Heart left ventricle (tissue), 16 donors: ENCODE data around the gene IGFBPL1. TPM values are rescaled to one million over a fixed set of nuclear protein-coding genes. Genes with fewer than 3 reads are reported as not detected.
A peak's percentile ranks its signal among the peaks of the same experiment; 100 is the strongest.

Experiments used
- ATAC-seq, 4 donors: fragments of 200-7000 bp; cut with Tn5 transposase; one replicate each; pipeline ENCODE4 v1.9.1; 2020 to 2022; ENCODE audit warnings: moderate library complexity in 4 of 4, mild to moderate bottlenecking in 3 of 4, moderate number of reproducible peaks in 1 of 4
- DNase-seq, 5 donors: peaks; one replicate each; pipeline ENCODE4 v3.0.0-alpha.2; 2020
- H3K27ac ChIP-seq, 12 donors: fragments of 200-600 bp; sonication (generic) in 4 of 12; one replicate each; pipeline versions ENCODE4 v1.5.0 to v1.8.0; 2016 to 2022; ENCODE audit warnings: mild to moderate bottlenecking in 2 of 12
- H3K27me3 ChIP-seq, 9 donors: fragments of 200-600 bp; sonication (generic) in 2 of 9; one replicate each; pipeline versions ENCODE4 v1.5.1 to v1.8.0; 2016 to 2022; ENCODE audit warnings: mild to moderate bottlenecking in 3 of 9
- H3K36me3 ChIP-seq, 9 donors: fragments of 200-600 bp; sonication (generic) in 2 of 9; one replicate each; pipeline versions ENCODE4 v1.5.0 to v1.8.0; 2018 to 2022; ENCODE audit warnings: mild to moderate bottlenecking in 2 of 9
- H3K4me1 ChIP-seq, 12 donors: fragments of 200-600 bp; sonication (generic) in 4 of 12; one replicate each; pipeline versions ENCODE4 v1.5.0 to v1.8.0; 2016 to 2022; ENCODE audit warnings: mild to moderate bottlenecking in 3 of 12
- H3K4me3 ChIP-seq, 12 donors: fragments of 200-600 bp; sonication (generic) in 4 of 12; one replicate each; pipeline versions ENCODE4 v1.5.0 to v1.8.0; 2017 to 2022; ENCODE audit warnings: mild to moderate bottlenecking in 9 of 12, moderate library complexity in 4 of 12
- H3K9me3 ChIP-seq, 12 donors: fragments of 200-600 bp; sonication (generic) in 4 of 12; one replicate each; pipeline versions ENCODE4 v1.5.0 to v1.8.0; 2016 to 2022; ENCODE audit warnings: mild to moderate bottlenecking in 1 of 12
- POLR2A ChIP-seq, 2 donors: fragments of 450-650 bp; IDR thresholded peaks; one replicate each; pipeline ENCODE4 v1.6.1; 2017; ENCODE audit warnings: antibody characterized with exemption in 2 of 2, mild to moderate bottlenecking in 2 of 2, moderate library complexity in 2 of 2
- WGBS, 4 donors: extraction: QIAGEN DNeasy Blood & Tissue Kit in 2 of 4; methylation state at CpG; one replicate each; pipeline versions ENCODE4 v1.1.5 to v1.1.7; 2013 to 2018; 5-methylcytosine and 5-hydroxymethylcytosine counted together
- intact Hi-C, 10 donors: fragments of 100-400 bp; cut with DNase I; formaldehyde crosslinking; loops; one replicate each; pipeline versions ENCODE4 v1.11.1 to v1.14.2; 2022
- polyA plus RNA-seq, 2 donors: library from polyadenylated mRNA; stranded (reverse); fragments of 200-250 nt; gene quantifications; one replicate each; pipeline ENCODE4 v1.2.3, GENCODE V29; 2013
- total RNA-seq, 9 donors: library from RNA; depleted of rRNA in 2 of 9; stranded (reverse); fragments of >200 nt in 2 of 9; fragmentation: NEBNext Ultra II Directional in 3 of 9; extraction: Animal tissue kit (Norgen Biotek cat#: 25700) in 3 of 9; gene quantifications; one replicate each; pipeline versions ENCODE4 v1.1.0 to v1.2.4, GENCODE V29; 2016 to 2023
- TF ChIP-seq, protein P1 (sequence below), 12 donors: fragments of 200-600 bp; sonication (generic) in 4 of 12; IDR thresholded peaks; one replicate each; pipeline versions ENCODE4 v1.5.0 to v1.8.0; 2018 to 2022; ENCODE audit warnings: antibody characterized with exemption in 12 of 12, mild to moderate bottlenecking in 5 of 12
- donor health status: ischemic (EF 13 %, LVEDD 7.1; RV severe dilation, severe dysfunction).
- donor health status: healthy with polysubstance abuse.
- donor health status: DM: no; HTN: yes; CAD: no.
- donor health status: DM: no; HTN: no; CAD: no.
- donor health status: ischemic (EF 25% LVEDD 6.9; RV normal size, moderate dysfunction).
- donor health status: ischemic (EF 25% LVEDD 5.7; RV mildly dilated, moderate dysfunction).
- donor health status: healthy.
- donor health status: DM: yes; HTN: yes; CAD: no.
- donor health status: ischemic (EF 35%, LVEDD 5.7; RV mildly dilated, moderate dysfunction).
- donor health status: nonischemic (EF 11% LVEDD 7.7; RV severe dilation, severe dysfunction).
- donor health status: DM: yes; HTN: yes; CAD: no.
- donor health status: PGD.
- donor health status: ischemic (EF 29% LVEDD 5.4; RV normal size, mild dysfunction).
- donor health status: nonischemic (EF 23%, LVEDD 6.1; RV moderate dilation, normal function).

Gene IGFBPL1
- total and polyA plus RNA-seq, 11 donors, result 0.19 to 0.26 TPM; not detected in 9

DNA sequence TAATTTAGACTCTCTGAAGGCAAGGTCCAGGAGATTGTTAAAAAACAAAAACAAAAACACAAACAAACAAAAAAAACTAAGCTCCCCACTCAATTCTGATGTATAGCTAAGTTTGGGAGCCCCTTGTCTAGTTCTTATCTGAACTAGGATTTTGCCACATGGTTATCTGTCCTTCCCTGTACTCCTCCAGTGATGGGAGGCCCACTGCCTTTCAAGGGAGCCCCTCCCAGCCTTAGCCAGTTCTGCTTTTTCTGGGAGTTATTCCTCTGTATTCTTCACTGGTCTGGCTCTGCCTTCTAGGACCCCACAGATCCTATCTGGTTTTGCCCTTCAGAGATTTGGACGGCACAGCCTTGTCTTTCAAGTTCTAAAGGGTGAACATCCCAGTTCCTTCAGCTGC, 33.8 kb downstream of the IGFBPL1 start:
- TF ChIP-seq POLR2A (IDR thresholded peaks at IDR 0.05), result no peak
- TF ChIP-seq, protein P1, sequence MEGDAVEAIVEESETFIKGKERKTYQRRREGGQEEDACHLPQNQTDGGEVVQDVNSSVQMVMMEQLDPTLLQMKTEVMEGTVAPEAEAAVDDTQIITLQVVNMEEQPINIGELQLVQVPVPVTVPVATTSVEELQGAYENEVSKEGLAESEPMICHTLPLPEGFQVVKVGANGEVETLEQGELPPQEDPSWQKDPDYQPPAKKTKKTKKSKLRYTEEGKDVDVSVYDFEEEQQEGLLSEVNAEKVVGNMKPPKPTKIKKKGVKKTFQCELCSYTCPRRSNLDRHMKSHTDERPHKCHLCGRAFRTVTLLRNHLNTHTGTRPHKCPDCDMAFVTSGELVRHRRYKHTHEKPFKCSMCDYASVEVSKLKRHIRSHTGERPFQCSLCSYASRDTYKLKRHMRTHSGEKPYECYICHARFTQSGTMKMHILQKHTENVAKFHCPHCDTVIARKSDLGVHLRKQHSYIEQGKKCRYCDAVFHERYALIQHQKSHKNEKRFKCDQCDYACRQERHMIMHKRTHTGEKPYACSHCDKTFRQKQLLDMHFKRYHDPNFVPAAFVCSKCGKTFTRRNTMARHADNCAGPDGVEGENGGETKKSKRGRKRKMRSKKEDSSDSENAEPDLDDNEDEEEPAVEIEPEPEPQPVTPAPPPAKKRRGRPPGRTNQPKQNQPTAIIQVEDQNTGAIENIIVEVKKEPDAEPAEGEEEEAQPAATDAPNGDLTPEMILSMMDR (IDR thresholded peaks at IDR 0.05), result no peak
- peak overlapping the region in 4 of 12 donors; percentile 0 to 84 (median 50) for H3K27ac ChIP-seq
- peaks cover 0 to 31% (median 12%) of the 10 kb centered on the region in 12 donors for H3K4me1 ChIP-seq
- DNase-seq, result no peak
- WGBS, 4 donors, result 64 to 84% (median 75%) methylated on average over 1 of the region's 1 CpG
- intact Hi-C loops, result loop anchor here in 5 of 10 donors (5.0 to 10.0 kb wide), 4 partner anchors 64 to 923 kb away; partner anchors contain the start of genes SLC25A51 (in 2 of the 5) and ZBTB5 (in 1 of the 5)
- no peaks in the 10 kb centered on the region for H3K27me3 ChIP-seq
- no peaks in the 10 kb centered on the region for H3K36me3 ChIP-seq
- H3K9me3 ChIP-seq, result peaks cover 0 to 2% (median 0%) of the 10 kb centered on the region in 12 donors
- H3K4me3 ChIP-seq, result no peak overlapping the region
- no peak for ATAC-seq

DNA sequence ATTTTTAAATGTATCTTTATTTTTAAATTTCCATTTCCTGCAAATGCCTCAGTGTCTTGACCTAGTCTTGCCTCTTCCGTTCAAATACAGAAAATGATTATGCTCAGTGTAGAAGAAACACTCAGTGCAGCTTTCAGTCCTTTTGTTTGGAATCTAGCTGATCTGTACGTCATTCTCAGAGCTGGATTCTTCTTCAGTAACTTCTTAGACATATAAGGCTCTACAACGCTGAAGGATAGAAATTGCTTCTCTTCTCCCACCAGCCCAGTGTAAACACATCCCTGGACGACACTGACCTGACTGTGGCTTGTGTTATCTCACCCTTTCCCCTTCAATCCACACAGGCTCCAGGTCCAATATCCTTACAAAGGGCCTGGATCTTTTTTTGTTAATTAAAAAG, 34.9 kb downstream of the IGFBPL1 start:
- Histone ChIP-seq H3K27me3 (no peaks in the 10 kb centered on the region), H3K27ac (peak overlapping the region in 5 of 12 donors; percentile 8 to 84 (median 58)), H3K4me3 (no peak overlapping the region), H3K4me1 (peaks cover 0 to 31% (median 12%) of the 10 kb centered on the region in 12 donors), H3K9me3 (peaks cover 0 to 14% (median 3%) of the 10 kb centered on the region in 12 donors), H3K36me3 (no peaks in the 10 kb centered on the region)
- ATAC-seq (no peak), DNase-seq (no peak)
- TF ChIP-seq, protein P1 (IDR thresholded peaks at IDR 0.05), result no peak
- no peak for TF ChIP-seq POLR2A (IDR thresholded peaks at IDR 0.05)
- intact Hi-C loops, result no loop called here
- 41 to 54% (median 48%) methylated on average over 4 of the region's 4 CpGs for WGBS, 4 donors

GRCh38 chr9:38388283-38389223, 35.7 kb downstream of the IGFBPL1 start:
- DNase-seq (peak in 1 of 5 donors; percentile 41), ATAC-seq (peak in 1 of 4 donors; percentile 19)
- Histone ChIP-seq H3K27me3 (no peaks in the 10 kb centered on the region), H3K9me3 (peaks cover 0 to 18% (median 3%) of the 10 kb centered on the region in 12 donors), H3K27ac (peak overlapping the region in 5 of 12 donors; percentile 8 to 84 (median 58)), H3K4me3 (no peak overlapping the region), H3K36me3 (no peaks in the 10 kb centered on the region), H3K4me1 (peaks cover 0 to 30% (median 11%) of the 10 kb centered on the region in 12 donors)
- intact Hi-C loops, result no loop called here
- TF ChIP-seq, protein P1 (IDR thresholded peaks at IDR 0.05), result no peak
- TF ChIP-seq POLR2A (IDR thresholded peaks at IDR 0.05), result no peak
- WGBS, 4 donors, result 69 to 73% (median 70%) methylated on average over 7 of the region's 7 CpGs

GRCh38 chr9:38387751-38388150, 36.5 kb downstream of the IGFBPL1 start:
- Histone ChIP-seq H3K27me3 (no peaks in the 10 kb centered on the region), H3K9me3 (peaks cover 0 to 18% (median 3%) of the 10 kb centered on the region in 12 donors), H3K4me1 (peaks cover 0 to 23% (median 4%) of the 10 kb centered on the region in 12 donors), H3K36me3 (no peaks in the 10 kb centered on the region), H3K4me3 (no peak overlapping the region), H3K27ac (peak overlapping the region in 1 of 12 donors; percentile 84)
- intact Hi-C loops, result no loop called here
- ATAC-seq (no peak), DNase-seq (no peak)
- WGBS, 4 donors, result 91 to 96% (median 94%) methylated on average over 4 of the region's 4 CpGs
- no peak for TF ChIP-seq POLR2A (IDR thresholded peaks at IDR 0.05)
